Anterior cingulate cortex (tissue), 58 donors: Measurements from ENCODE around the gene ZCCHC10.
A peak's percentile ranks its signal among the peaks of the same experiment; 100 is the strongest.
"Not testable (repeated sequence)": the region's sequence is repeated elsewhere in the genome, so short reads cannot be mapped to it uniquely, and the experiment has no call there.

ENCODE experiments used
- DNase-seq, 58 donors: peaks; one replicate each; lab custom pipeline; 2025; lab: John Stamatoyannopoulos, UW

ZCCHC10 gene

GRCh38 chr5:133046560-133046959 lies 20.2 kb upstream of the ZCCHC10 start:
- not testable (repeated sequence) for DNase-seq

- DNase-seq, result no peak
Observed at GRCh38 chr5:133041910-133042309, 15.6 kb upstream of the ZCCHC10 start.

GRCh38 chr5:133041157-133041784 lies 14.9 kb upstream of the ZCCHC10 start:
- no peak for DNase-seq

GRCh38 chr5:133036677-133037076 lies 10.3 kb upstream of the ZCCHC10 start:
- DNase-seq, result not testable (repeated sequence)

GRCh38 chr5:133035224-133035623 lies 8.9 kb upstream of the ZCCHC10 start:
- no peak for DNase-seq

GRCh38 chr5:133034064-133034463 lies 7.7 kb upstream of the ZCCHC10 start:
- DNase-seq, result no peak

- DNase-seq, result peak in 3 of 58 donors; percentile 3 to 16 (median 8)
Observed at GRCh38 chr5:133032852-133033742, 6.7 kb upstream of the ZCCHC10 start.

GRCh38 chr5:133030343-133031005 lies 4.1 kb upstream of the ZCCHC10 start:
- no peak for DNase-seq

GRCh38 chr5:133029416-133029815 lies 3.1 kb upstream of the ZCCHC10 start:
- DNase-seq, result no peak

GRCh38 chr5:133026664-133027153 lies 360 bp upstream of the ZCCHC10 start:
- no peak for DNase-seq

- not testable (repeated sequence) for DNase-seq
Observed at GRCh38 chr5:133019471-133019870, 6.9 kb downstream of the ZCCHC10 start.

- DNase-seq, result no peak
Observed at GRCh38 chr5:133017964-133018363, 8.4 kb downstream of the ZCCHC10 start.

GRCh38 chr5:133015466-133015865 lies 10.9 kb downstream of the ZCCHC10 start:
- no peak for DNase-seq

- DNase-seq, result not testable (repeated sequence)
Observed at GRCh38 chr5:133008455-133008854, 17.9 kb downstream of the ZCCHC10 start.

GRCh38 chr5:133006653-133007052 lies 19.7 kb downstream of the ZCCHC10 start:
- no peak for DNase-seq

GRCh38 chr5:132999246-132999645 lies 27.1 kb downstream of the ZCCHC10 start:
- no peak for DNase-seq

- no peak for DNase-seq
Observed at GRCh38 chr5:132998556-132998955, 27.8 kb downstream of the ZCCHC10 start.

GRCh38 chr5:132996307-132996706 lies 30.0 kb downstream of the ZCCHC10 start:
- DNase-seq, result no peak

- DNase-seq, result no peak
Observed at GRCh38 chr5:132987531-132988408, 38.6 kb downstream of the ZCCHC10 start.

- not testable (repeated sequence) for DNase-seq
Observed at GRCh38 chr5:132982971-132983370, 43.4 kb downstream of the ZCCHC10 start.
